ENCODE measurements around the gene ATP11B.

Gene ATP11B

GRCh38 chr3:182811269-182811596 is 17.9 kb downstream of the ATP11B start:
- DNase-seq (ENCODE audit: low read depth) = no peak
- H3K4me3 ChIP-seq (ENCODE audit: low read depth, low read length) = no peak overlapping the region
- no peak for TF ChIP-seq POLR2A (IDR thresholded peaks at IDR 0.05; ENCODE audit: extremely low read depth, insufficient read length)
- no peak for TF ChIP-seq MAX (IDR thresholded peaks at IDR 0.05; ENCODE audit: low read depth, low read length)
- TF ChIP-seq MYC (IDR thresholded peaks at IDR 0.05; ENCODE audit: low read depth, low read length) = no peak
- TF ChIP-seq, protein P1, sequence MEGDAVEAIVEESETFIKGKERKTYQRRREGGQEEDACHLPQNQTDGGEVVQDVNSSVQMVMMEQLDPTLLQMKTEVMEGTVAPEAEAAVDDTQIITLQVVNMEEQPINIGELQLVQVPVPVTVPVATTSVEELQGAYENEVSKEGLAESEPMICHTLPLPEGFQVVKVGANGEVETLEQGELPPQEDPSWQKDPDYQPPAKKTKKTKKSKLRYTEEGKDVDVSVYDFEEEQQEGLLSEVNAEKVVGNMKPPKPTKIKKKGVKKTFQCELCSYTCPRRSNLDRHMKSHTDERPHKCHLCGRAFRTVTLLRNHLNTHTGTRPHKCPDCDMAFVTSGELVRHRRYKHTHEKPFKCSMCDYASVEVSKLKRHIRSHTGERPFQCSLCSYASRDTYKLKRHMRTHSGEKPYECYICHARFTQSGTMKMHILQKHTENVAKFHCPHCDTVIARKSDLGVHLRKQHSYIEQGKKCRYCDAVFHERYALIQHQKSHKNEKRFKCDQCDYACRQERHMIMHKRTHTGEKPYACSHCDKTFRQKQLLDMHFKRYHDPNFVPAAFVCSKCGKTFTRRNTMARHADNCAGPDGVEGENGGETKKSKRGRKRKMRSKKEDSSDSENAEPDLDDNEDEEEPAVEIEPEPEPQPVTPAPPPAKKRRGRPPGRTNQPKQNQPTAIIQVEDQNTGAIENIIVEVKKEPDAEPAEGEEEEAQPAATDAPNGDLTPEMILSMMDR (IDR thresholded peaks at IDR 0.05; ENCODE audit: low read depth, low read length) = no peak

DNA sequence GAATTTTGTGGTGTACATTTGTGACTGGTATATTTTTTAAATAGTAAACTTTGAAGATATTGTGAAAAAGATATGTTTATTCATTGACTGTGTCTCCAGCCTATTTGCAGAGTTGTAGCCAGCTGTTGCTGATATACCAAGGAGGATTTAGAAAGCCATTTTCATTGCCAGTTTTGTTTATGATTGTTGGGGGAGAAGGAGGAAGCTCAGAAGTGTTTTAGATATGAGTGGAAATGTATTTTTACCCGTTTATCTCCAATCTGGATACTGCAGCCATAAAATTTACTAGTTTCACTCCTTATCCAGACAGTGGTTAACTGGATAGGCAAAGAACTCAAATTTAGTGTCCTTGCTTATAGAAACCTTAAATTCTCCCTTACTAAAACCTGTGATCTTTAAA is 18.8 kb downstream of the ATP11B start:
- TF ChIP-seq MYC (IDR thresholded peaks at IDR 0.05; ENCODE audit: low read depth, low read length) (no peak), MAX (IDR thresholded peaks at IDR 0.05; ENCODE audit: low read depth, low read length) (no peak), POLR2A (IDR thresholded peaks at IDR 0.05; ENCODE audit: extremely low read depth, insufficient read length) (no peak)
- TF ChIP-seq, protein P1 (IDR thresholded peaks at IDR 0.05; ENCODE audit: low read depth, low read length) = no peak
- no peak for DNase-seq (ENCODE audit: low read depth)
- H3K4me3 ChIP-seq (ENCODE audit: low read depth, low read length) = no peak overlapping the region

- DNase-seq (ENCODE audit: low read depth) = no peak
- no peak overlapping the region for H3K4me3 ChIP-seq (ENCODE audit: low read depth, low read length)
- no peak for TF ChIP-seq POLR2A (IDR thresholded peaks at IDR 0.05; ENCODE audit: extremely low read depth, insufficient read length)
- TF ChIP-seq MAX (IDR thresholded peaks at IDR 0.05; ENCODE audit: low read depth, low read length) = no peak
- TF ChIP-seq MYC (IDR thresholded peaks at IDR 0.05; ENCODE audit: low read depth, low read length) = no peak
- TF ChIP-seq, protein P1 (IDR thresholded peaks at IDR 0.05; ENCODE audit: low read depth, low read length) = no peak
These were observed 21.2 kb downstream of the ATP11B start for GRCh38 chr3:182814419-182815062.

GRCh38 chr3:182816181-182816580 is 22.9 kb downstream of the ATP11B start:
- no peak overlapping the region for H3K4me3 ChIP-seq (ENCODE audit: low read depth, low read length)
- DNase-seq (ENCODE audit: low read depth) = no peak
- TF ChIP-seq MYC (IDR thresholded peaks at IDR 0.05; ENCODE audit: low read depth, low read length) (no peak), MAX (IDR thresholded peaks at IDR 0.05; ENCODE audit: low read depth, low read length) (no peak), POLR2A (IDR thresholded peaks at IDR 0.05; ENCODE audit: extremely low read depth, insufficient read length) (no peak)
- TF ChIP-seq, protein P1 (IDR thresholded peaks at IDR 0.05; ENCODE audit: low read depth, low read length) = no peak

DNA sequence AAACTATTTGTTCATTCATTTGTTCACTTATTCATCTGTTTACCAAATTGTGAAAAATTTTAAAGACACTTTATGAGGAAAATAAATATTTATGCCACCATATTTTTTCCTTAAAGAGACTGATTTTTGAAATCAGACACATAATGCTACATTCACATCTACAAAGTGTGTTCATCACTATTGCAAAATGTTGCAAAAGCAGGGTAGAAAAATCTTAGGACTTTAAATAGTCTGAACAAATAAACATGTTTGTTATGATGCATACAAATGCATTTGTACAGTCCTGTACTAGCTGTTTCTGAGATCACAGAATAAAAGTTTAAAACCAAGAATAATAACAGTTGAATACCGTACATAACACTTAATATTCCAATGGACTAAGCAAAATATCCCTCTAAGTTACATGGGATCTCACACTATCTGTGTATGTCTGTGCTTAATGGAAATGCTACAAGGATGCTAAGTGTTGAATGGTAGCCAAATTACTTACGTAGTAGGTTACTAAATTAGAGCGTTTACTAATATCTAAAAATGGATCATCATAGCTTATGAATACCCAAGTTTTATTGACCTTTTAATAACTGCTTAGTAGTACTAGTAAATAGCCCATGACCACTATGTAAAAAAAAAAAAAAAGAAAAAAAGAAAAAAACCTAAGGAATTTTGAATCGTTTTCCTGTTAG is 25.1 kb downstream of the ATP11B start:
- DNase-seq (ENCODE audit: low read depth) = no peak
- TF ChIP-seq MAX (IDR thresholded peaks at IDR 0.05; ENCODE audit: low read depth, low read length) (no peak), POLR2A (IDR thresholded peaks at IDR 0.05; ENCODE audit: extremely low read depth, insufficient read length) (no peak), MYC (IDR thresholded peaks at IDR 0.05; ENCODE audit: low read depth, low read length) (no peak)
- TF ChIP-seq, protein P1 (IDR thresholded peaks at IDR 0.05; ENCODE audit: low read depth, low read length) = no peak
- H3K4me3 ChIP-seq (ENCODE audit: low read depth, low read length) = no peak overlapping the region
